DMS79 (cell line): ENCODE data around the gene CYB5R2.

Experiments
- DNase-seq: peaks from one replicate; lab custom pipeline; 2025; lab: John Stamatoyannopoulos, UW

Gene CYB5R2

DNA sequence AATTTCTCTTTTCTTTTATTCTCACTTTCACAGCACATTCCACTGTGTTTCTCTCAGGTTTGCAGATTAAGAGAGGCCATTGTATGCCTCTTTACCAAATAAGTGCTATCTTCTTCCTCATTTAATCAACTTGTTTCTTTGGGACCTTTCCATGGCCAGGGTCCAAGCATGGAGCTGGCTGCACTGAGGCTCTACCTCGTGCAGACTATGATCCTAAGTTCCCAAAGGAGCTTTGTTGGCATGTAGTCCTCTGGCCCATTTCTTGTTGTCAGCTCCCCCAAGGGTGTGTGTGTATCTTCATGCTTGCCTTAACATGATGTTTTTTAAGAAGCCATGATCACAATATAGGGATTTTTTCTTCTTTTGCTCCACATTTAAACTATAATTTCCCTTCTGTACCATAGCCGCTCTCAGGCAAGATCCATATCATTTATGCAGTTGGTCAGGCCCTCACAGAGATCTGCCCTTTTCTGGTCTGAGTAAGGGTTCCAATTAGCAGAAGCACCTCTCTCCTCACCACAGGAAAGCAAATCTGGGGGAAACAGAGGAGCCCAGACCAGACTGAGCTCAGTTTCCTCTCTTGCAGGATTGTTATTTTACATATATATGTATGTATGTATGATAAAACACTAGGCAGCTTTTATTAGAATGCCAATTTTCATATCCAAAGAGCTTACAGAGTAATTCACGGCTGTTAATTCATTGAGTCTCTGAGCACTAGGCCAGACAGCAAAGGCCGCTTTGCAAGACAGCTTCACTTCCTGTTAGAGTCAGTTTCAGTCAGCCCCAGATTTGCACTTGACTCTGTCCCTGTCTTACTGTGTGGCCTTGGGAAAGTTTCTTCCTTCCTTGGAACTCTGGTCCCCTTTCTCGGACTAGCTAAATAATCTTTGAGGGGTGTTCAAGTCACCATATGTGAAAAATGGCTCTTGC is 34.3 kb downstream of the CYB5R2 start:
- no peak for DNase-seq

DNA sequence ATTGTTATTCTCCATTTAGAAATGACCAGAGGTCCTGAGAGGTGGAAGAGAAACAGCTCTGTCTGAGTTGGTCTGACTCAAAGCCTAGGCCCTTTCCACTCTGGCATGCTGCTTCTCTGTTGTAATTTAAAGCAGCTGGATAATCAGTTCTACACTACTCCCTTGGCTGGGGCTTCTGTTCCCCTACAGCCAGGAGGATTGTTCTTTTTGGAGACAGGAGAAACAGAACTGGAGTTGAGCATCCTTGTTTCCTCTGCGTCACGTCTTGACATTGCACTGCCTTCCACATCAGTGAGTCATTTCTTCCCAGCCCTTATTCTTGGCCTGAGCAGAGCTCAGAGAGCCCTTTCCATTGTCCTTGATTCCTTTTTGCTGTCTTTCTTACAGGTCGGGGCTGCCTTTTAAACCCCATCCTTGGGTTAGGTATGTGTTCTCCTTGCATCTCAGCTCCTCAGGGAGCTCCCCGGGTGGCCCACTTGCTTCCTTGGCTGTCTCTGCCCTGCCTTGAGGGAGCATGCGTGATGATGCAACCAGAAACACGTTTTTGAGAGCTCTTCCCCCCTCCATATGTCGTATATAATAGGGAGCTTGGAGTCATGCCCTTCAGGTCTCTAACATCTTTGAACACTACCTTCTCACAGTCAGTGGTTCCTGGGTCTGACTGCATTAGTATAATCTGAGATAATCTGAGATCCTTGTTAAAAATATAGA is 35.7 kb downstream of the CYB5R2 start:
- no peak for DNase-seq

DNA sequence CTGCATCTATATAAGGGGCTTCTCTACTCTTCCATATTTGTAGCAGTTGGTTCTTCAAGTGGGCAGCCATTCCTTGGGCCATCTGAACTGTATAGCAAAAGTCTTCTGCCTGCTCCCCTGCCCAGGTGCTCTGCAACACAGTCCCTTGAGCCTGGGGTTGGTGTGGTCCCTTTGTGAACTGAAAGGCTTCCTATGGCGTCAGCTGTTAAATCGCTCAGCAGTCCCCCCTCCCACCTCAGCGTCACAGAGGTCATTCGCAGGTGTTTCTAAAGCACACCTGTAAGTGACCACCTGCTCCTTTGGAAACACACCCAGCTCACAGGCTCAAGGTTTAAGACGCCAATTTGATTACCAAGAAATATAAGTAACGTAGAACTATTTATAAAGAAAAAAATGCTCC is 37.0 kb downstream of the CYB5R2 start:
- DNase-seq = no peak

DNA sequence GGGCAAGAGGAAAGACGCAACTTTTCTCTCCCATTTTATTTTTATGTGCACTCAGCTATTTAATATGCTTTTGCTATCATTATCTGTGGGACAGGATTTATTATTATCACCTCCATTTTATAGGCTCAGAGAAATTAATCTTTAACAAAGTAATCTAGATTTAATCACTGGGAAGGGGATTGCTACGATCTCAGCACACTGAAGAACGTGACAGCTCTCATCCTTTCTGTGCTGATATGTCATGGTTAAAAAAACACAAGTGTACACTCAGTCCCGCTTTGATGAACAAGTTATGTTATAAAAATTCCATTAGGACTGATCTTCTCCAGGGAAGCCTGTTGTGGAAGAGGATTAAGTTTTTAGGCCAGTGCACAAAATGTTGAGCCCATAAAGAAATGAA is 37.6 kb downstream of the CYB5R2 start:
- no peak for DNase-seq

DNA sequence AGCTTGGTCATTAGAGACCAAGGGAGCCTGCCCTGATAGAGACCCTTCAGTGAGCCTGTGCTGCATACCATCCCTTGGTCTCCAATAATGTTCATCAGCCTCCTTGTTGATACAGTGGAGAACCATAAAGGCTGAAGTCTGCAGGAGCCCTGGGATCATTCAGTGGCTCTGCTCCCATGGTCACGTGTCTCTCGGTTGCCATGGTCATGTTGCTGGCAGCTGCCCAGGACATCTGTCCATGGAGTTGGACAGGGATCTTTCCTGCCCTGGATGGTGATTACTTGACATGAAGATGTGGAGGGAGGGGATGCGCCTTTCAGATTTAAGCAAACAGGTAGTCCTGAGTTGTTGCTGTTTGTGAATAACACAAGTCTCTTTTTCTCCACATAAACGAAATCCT is 38.2 kb downstream of the CYB5R2 start:
- no peak for DNase-seq

DNA sequence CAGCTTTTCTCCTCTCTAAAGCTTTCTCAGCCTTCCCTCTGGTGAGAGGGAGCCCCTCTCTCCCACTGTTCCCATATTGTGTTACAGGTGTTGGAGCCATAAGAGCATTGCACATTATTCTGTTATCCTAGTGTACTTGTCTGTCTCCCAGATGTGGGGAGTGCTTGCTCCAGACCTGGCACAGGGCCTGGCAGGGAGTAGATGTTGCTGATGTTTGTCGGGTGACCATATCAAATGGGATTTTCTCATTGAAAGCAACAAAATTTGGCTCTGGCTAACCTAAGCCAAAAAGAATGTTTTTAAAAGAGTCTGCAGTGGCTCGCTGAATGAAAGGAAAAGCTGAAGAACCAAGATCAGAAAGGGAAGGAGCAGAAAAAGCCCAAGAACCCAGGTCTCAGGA is 41.1 kb downstream of the CYB5R2 start:
- DNase-seq = no peak

DNA sequence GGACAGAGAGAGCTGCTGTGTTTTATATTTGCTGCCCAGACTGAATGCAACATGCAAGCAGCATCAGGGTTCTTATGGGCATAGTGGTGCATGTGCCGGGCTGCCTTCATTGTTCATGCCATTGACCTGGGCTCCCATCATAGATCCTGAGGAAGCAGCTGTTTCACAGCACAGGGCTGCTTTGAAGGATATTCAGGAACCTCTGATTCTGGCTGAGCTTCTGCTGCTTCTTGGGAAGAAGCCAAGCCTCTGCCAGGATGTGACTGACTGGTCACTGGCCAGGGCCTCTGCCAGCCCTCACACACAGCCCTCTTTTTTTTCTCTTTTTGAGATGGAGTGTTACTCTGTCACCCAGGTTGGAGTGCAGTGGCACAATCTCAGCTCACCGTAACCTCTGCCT is 43.3 kb downstream of the CYB5R2 start:
- DNase-seq = no peak

DNA sequence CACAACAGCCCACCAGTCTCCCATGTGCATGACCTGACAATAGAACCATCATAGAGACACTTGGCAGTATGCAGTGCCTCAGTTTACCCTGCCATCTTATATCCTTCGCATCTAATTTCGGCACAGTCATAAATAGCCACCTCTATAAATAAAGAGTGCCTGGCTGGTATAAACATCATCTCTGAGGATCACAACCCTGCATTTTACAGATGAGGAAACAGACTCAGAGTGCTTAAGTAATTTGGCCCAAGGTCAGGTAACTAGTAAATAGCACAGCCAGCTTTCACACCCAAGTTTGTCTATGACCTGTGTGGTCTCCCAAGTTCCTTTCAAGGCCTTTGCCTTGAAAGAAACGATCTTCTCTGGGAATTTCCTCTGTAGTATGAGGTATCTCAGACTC is 44.6 kb downstream of the CYB5R2 start:
- DNase-seq = no peak

DNA sequence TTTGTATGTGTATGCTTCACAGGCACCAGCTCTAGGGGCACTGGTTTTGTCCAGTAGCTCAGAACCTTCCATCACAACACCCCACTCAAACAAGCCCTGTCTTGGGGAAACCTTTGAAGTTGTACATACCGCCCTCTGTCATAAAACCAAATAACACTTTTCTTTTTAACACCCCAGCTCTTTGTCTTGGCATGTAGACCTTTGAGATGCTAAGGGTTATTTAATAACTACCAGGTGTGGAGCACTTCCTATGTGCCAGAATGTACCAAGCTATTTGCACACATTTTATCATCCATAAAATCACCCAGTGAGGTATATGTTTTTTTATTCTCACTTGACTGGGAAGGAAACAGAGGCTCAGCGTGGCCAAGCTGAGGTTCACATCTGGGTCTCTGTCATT is 50.6 kb downstream of the CYB5R2 start:
- DNase-seq = no peak

DNA sequence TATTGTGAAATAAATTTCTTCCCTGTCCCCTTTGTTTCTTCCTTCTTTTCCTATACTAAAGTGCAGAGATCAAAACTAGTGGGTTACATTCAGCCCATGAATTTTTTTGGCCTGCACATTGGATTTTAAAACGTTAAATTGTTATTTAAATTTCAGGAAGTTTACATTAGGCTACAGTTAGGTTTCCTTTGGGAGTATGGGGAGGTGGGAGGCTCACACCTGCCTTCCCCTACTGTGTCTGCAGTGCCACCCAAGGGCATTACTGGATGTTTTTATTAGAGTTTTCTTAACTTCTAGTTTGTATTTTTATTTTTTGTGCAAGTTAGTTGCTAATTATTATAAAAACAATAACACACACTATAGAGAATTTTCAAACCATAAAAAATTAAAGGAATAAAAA is 51.7 kb downstream of the CYB5R2 start:
- DNase-seq = no peak

DNA sequence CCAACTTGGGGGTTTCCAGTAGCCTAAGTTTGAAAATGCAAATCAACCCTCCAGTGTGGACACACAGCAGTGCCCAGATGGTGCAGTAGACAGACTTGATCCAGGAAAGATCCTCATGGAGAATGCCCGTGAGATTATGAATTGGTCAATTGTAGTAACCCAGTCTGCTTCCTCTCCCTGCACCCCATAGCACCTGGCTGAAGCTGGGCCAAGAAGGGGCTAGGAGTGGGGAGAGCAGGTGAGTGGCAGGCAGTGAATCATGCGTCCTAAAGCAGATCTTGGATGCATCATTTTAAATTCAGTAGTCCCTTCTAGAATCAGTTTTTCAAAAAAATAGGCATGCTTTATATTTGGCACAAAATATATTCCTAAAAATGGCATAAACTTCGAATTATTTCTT is 52.2 kb downstream of the CYB5R2 start:
- DNase-seq = no peak

DNA sequence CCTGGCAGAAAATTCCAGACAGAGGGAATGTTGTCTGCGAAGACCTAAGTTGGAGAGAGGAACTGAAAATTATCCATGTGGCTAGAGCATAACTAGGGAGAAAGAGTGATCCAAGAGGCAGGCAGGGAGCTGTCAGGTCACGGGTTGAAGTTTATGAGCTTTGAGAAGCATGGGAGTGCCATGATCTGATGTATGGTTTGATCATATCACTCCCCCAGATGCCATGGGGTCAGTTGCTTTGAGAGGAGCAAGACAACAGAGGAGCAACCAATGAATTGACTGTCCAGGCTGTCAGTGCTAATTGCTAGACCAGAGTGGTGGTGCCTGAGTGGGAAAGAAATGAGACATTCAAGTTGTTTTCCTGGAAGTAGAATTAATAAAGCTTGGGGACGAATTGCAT is 54.0 kb downstream of the CYB5R2 start:
- no peak for DNase-seq

DNA sequence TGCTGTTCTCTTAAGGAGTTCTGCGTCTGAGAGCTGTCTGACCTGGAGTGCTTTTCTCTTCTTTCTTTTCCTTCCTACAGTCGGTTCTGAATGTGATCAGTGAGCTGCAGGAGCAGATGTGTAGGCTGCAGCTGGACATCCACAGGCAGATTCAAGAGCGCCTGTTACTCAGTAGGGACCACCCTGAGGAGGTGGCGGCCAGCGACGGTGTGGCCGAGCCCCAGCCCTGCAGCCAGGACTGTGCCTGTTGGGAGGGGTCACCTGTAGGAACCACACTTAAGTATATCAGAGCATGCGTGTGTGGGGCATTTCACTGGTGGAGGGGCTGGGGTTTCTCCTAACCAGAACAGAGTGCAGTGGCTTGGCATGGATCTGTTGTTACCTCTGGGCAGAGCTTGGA is 56.3 kb downstream of the CYB5R2 start:
- no peak for DNase-seq
